Pancreas (tissue), 10 donors: ENCODE results near the gene SMAD3. TPM values are rescaled to one million over a fixed set of nuclear protein-coding genes. Genes with fewer than 3 reads are reported as not detected.

Experiments used
- ATAC-seq, 4 donors: fragments of 200-7000 bp; cut with Tn5 transposase; one replicate each; pipeline versions ENCODE4 v1.8.0 to v1.9.1; 2020; ENCODE audit warnings: mild to moderate bottlenecking in 4 of 4, moderate library complexity in 4 of 4
- DNase-seq, 6 donors: peaks; one replicate each; pipeline ENCODE4 v3.0.0-alpha.2; 2020
- FAIRE-seq: peaks from 2 replicates; lab custom pipeline; 2012; peaks lifted over from hg19 to GRCh38; lab: Jason Lieb, UNC
- H3K27ac ChIP-seq, 4 donors: fragments of 200-600 bp; sonication (generic); 1 replicate in 3 of 4; 2 replicates in 1 of 4; pipeline versions ENCODE4 v1.5.0 to v1.8.0; 2020
- H3K27me3 ChIP-seq, 4 donors: fragments of 200-600 bp; one replicate each; pipeline ENCODE4 v1.8.0; 2021
- H3K36me3 ChIP-seq, 3 donors: fragments of 200-600 bp; sonication (generic) in 1 of 3; one replicate each; pipeline versions ENCODE4 v1.5.0 to v1.8.0; 2020 to 2021
- H3K4me1 ChIP-seq, 3 donors: fragments of 200-600 bp; one replicate each; pipeline ENCODE4 v1.8.0; 2021
- H3K4me3 ChIP-seq, 4 donors: fragments of 200-600 bp; sonication (generic) in 2 of 4; one replicate each; pipeline versions ENCODE4 v1.5.0 to v1.8.0; 2020 to 2021
- H3K9me3 ChIP-seq, 4 donors: fragments of 200-600 bp; one replicate each; pipeline ENCODE4 v1.8.0; 2021
- CTCF ChIP-seq, 4 donors: fragments of 200-600 bp; sonication (generic) in 3 of 4; IDR thresholded peaks; one replicate each; pipeline versions ENCODE4 v1.5.0 to v1.8.0; 2021; ENCODE audit warnings: antibody characterized with exemption in 4 of 4
- WGBS, 2 donors: extraction: QIAGEN DNeasy Blood & Tissue Kit; methylation state at CpG; one replicate each; pipeline ENCODE4 v1.1.7; 2013; 5-methylcytosine and 5-hydroxymethylcytosine counted together
- intact Hi-C, 3 donors: fragments of 100-400 bp; cut with DNase I; formaldehyde crosslinking; loops; one replicate each; pipeline versions ENCODE4 v1.11.1 to v1.14.2; 2022
- polyA plus RNA-seq, 2 donors: library from polyadenylated mRNA; stranded (reverse); fragments of 200-250 nt; gene quantifications; one replicate each; pipeline ENCODE4 v1.2.3, GENCODE V29; 2013
- total RNA-seq, 6 donors: library from RNA; stranded (reverse); fragmentation: NEBNext Ultra II Directional in 4 of 6; extraction: Animal tissue kit (Norgen Biotek cat#: 25700) in 4 of 6; gene quantifications; one replicate each; pipeline versions ENCODE4 v1.2.1 to v1.2.4, GENCODE V29; 2021 to 2023
- donor health status: healthy with polysubstance abuse.
- donor health status: DM: no; HTN: no; CAD: no; lungs with moderate emphysema.
- donor health status: DM: no; HTN: no; CAD: no.
- donor health status: control.
- donor health status: control.
- donor health status: Bipolar disorder and iron deficiency.
- donor health status: DM: yes; HTN: yes; CAD: no.
- donor health status: DM: no; HTN: no; CAD: no.
- donor health status: DM: no; HTN: no; CAD: no.
- donor health status: DM: yes; HTN: yes; CAD: no.

Gene SMAD3
- total RNA-seq (10 to 100 TPM; 15.6 to 42.5 (median 23.8) TPM), polyA plus RNA-seq (10 to 100 TPM in 1 of 2 donors, 1 to 10 TPM in 1; 7.9 to 13.5 TPM)

GRCh38 chr15:67065531-67066005, at the start of gene SMAD3:
TSS of gene SMAD3 (plus strand) at chr15:67065602. CDS start at chr15:67066155, 553 bp downstream.
- DNase-seq (peak; percentile 93 to 96 (median 94)), FAIRE-seq (no peak), ATAC-seq (peak; percentile 71 to 83 (median 78))
- peak within 1 kb of the TSS; percentile 92 to 95 (median 95) for H3K27ac ChIP-seq
- no peaks in the 10 kb centered on the region for H3K27me3 ChIP-seq
- no peaks in the 10 kb centered on the region for H3K9me3 ChIP-seq
- intact Hi-C loops = loop anchor here in 1 of 3 donors (10.0 kb wide), 1 partner anchor 121 kb away; no protein-coding TSS in a partner anchor
- peaks cover 23 to 53% (median 42%) of the 10 kb centered on the region in 3 donors for H3K4me1 ChIP-seq
- TF ChIP-seq CTCF (IDR thresholded peaks at IDR 0.05) = no peak
- H3K36me3 ChIP-seq = no peaks in the 10 kb centered on the region
- 0 to 1% methylated on average over 49 to 63 of the region's 63 CpGs for WGBS, 2 donors
- H3K4me3 ChIP-seq = peak within 1 kb of the TSS; percentile 60 to 86 (median 74)

- Histone ChIP-seq H3K36me3 (no peaks in the 10 kb centered on the region), H3K4me1 (no peaks in the 10 kb centered on the region), H3K27ac (no peak overlapping the region), H3K9me3 (no peaks in the 10 kb centered on the region), H3K27me3 (no peaks in the 10 kb centered on the region), H3K4me3 (no peak overlapping the region)
- no peak for TF ChIP-seq CTCF (IDR thresholded peaks at IDR 0.05)
- FAIRE-seq = no peak
- 94% methylated on average over 4 of the region's 4 CpGs for WGBS, 2 donors
- ATAC-seq = peak in 1 of 4 donors; percentile 31
- no peak for DNase-seq
- intact Hi-C loops = no loop called here
Measured at GRCh38 chr15:67017311-67017710, 48.1 kb upstream of the SMAD3 start.

- Histone ChIP-seq H3K4me1 (peaks cover 0 to 2% (median 0%) of the 10 kb centered on the region in 3 donors), H3K4me3 (no peak overlapping the region), H3K27ac (no peak overlapping the region), H3K27me3 (no peaks in the 10 kb centered on the region), H3K36me3 (no peaks in the 10 kb centered on the region), H3K9me3 (no peaks in the 10 kb centered on the region)
- WGBS, 2 donors = 76 to 83% methylated on average over 1 of the region's 1 CpG
- intact Hi-C loops = no loop called here
- DNase-seq (no peak), ATAC-seq (no peak), FAIRE-seq (no peak)
- no peak for TF ChIP-seq CTCF (IDR thresholded peaks at IDR 0.05)
Measured at GRCh38 chr15:67018026-67018425, 47.4 kb upstream of the SMAD3 start.

GRCh38 chr15:67018441-67018840, 47.0 kb upstream of the SMAD3 start:
- DNase-seq (no peak), FAIRE-seq (no peak), ATAC-seq (no peak)
- Histone ChIP-seq H3K4me3 (no peak overlapping the region), H3K4me1 (peaks cover under 1 to 6% (median 2%) of the 10 kb centered on the region in 3 donors), H3K9me3 (no peaks in the 10 kb centered on the region), H3K36me3 (no peaks in the 10 kb centered on the region), H3K27ac (no peak overlapping the region), H3K27me3 (no peaks in the 10 kb centered on the region)
- intact Hi-C loops = no loop called here
- no peak for TF ChIP-seq CTCF (IDR thresholded peaks at IDR 0.05)
- 82 to 88% methylated on average over 10 of the region's 10 CpGs for WGBS, 2 donors

- no peak for TF ChIP-seq CTCF (IDR thresholded peaks at IDR 0.05)
- Histone ChIP-seq H3K27ac (no peak overlapping the region), H3K4me3 (no peak overlapping the region), H3K9me3 (no peaks in the 10 kb centered on the region), H3K36me3 (no peaks in the 10 kb centered on the region), H3K27me3 (no peaks in the 10 kb centered on the region), H3K4me1 (peaks cover 6 to 12% (median 8%) of the 10 kb centered on the region in 3 donors)
- DNase-seq (no peak), ATAC-seq (no peak), FAIRE-seq (no peak)
- 81 to 86% methylated on average over 5 of the region's 5 CpGs for WGBS, 2 donors
- intact Hi-C loops = no loop called here
Measured at GRCh38 chr15:67019069-67019468, 46.3 kb upstream of the SMAD3 start.
